Natural killer cell treated with Interleukin-12 subunit alpha and Interleukin-12 subunit beta and Interleukin-15 and Interleukin-18, amount 100 ng/mL, for 72 hours (primary cell): ENCODE results near the gene LOXHD1. TPM values are rescaled to one million over a fixed set of nuclear protein-coding genes. Genes with fewer than 3 reads are reported as not detected.

ENCODE experiments used
- ATAC-seq, 2 donors: fragments of 150-1000 bp; cut with Tn5 transposase in 1 of 2; sonication (Bioruptor Pico), chemical (Tn5 transposase) in 1 of 2; 2 replicates each; pipeline ENCODE4 v1.10.0; 2021
- DNase-seq: peaks from one replicate; pipeline ENCODE4 v3.0.0; 2022; ENCODE audit warnings: low spot score
- H3K27ac Mint-ChIP-seq, 2 donors: 1 replicate in 1 of 2; 2 replicates in 1 of 2; pipeline ENCODE4 v1.8.0; 2022; ENCODE audit warnings: mixed read lengths in 2 of 2, mild to moderate bottlenecking in 1 of 2, moderate library complexity in 1 of 2
- H3K27me3 Mint-ChIP-seq, 2 donors: 1 replicate in 1 of 2; 2 replicates in 1 of 2; pipeline ENCODE4 v1.8.0; 2022; ENCODE audit warnings: mixed read lengths in 2 of 2
- H3K36me3 Mint-ChIP-seq: one replicate; pipeline ENCODE4 v1.8.0; 2022; ENCODE audit warnings: mixed read lengths
- H3K4me1 Mint-ChIP-seq, 2 donors: 1 replicate in 1 of 2; 2 replicates in 1 of 2; pipeline ENCODE4 v1.8.0; 2022; ENCODE audit warnings: low read depth in 2 of 2, mixed read lengths in 2 of 2, mild to moderate bottlenecking in 1 of 2
- H3K4me3 Mint-ChIP-seq: one replicate; pipeline ENCODE4 v1.8.0; 2022; ENCODE audit warnings: mixed read lengths
- H3K9me3 Mint-ChIP-seq: 2 replicates; pipeline ENCODE4 v1.8.0; 2022; ENCODE audit warnings: mixed read lengths
- total RNA-seq, 2 donors: library from RNA; stranded (reverse); gene quantifications; one replicate each; pipeline ENCODE4 v1.2.3, GENCODE V29; 2022

The LOXHD1 gene
- total RNA-seq, 2 donors from 2014 or later = not detected

GRCh38 chr18:46516555-46516954 lies 140.5 kb downstream of the LOXHD1 start:
- no peaks in the 10 kb centered on the region for H3K36me3 Mint-ChIP-seq
- DNase-seq = no peak
- no peaks in the 10 kb centered on the region for H3K4me1 Mint-ChIP-seq
- no peak overlapping the region for H3K4me3 Mint-ChIP-seq
- no peak overlapping the region for H3K27ac Mint-ChIP-seq
- no peak for ATAC-seq
- H3K9me3 Mint-ChIP-seq = peaks cover 5% of the 10 kb centered on the region
- peaks cover 19 to 31% of the 10 kb centered on the region in 2 donors for H3K27me3 Mint-ChIP-seq

DNA sequence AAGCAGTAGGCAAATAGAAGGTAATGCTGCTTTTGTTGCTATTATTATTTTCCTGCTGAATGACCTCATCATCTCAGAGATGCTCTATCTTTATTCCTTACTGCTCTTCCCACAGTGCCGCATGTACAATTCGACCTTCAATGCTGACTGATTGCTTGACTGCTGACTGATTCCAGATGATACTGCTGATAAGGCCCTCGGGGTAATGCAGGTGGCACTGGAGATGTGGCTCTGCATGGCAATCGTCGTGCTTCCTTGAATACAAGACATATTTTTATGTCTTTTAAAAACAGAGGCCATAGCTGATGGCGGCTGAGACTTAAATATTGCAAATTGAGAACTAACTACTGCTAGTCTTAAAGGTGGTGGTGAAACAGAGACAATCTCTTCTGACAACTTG lies 146.6 kb downstream of the LOXHD1 start:
- no peak overlapping the region for H3K4me3 Mint-ChIP-seq
- no peak for DNase-seq

DNA sequence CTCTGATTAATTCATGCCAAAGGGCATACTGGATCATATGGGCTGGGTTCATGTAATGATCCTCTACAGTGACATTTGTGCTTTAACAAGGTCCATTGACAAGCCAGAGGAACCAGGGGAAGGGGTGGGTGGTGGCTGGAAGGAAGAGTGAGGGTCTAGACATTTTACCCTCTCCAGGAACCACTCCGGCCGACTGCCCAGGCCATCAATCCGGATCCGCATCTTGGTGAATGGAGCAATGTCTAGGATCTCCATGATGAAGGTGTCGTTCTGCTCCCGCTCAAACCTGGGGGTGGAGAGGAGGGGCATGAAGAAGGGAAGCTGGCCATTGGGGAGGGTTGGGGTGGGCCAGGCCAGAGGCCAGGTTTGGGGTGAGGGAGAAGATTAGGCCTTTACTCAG lies 147.5 kb downstream of the LOXHD1 start:
- no peak for ATAC-seq
- DNase-seq = no peak
- Mint-ChIP-seq H3K27ac (no peak overlapping the region), H3K36me3 (no peaks in the 10 kb centered on the region), H3K27me3 (peaks cover 14 to 22% of the 10 kb centered on the region in 2 donors), H3K4me3 (no peak overlapping the region), H3K9me3 (peaks cover 5% of the 10 kb centered on the region), H3K4me1 (no peaks in the 10 kb centered on the region)

More for the DNA sequence above, 146.6 kb downstream of the LOXHD1 start:
- peaks cover 5% of the 10 kb centered on the region for H3K9me3 Mint-ChIP-seq
- H3K27me3 Mint-ChIP-seq = peaks cover 14 to 22% of the 10 kb centered on the region in 2 donors
- no peaks in the 10 kb centered on the region for H3K36me3 Mint-ChIP-seq
- H3K4me1 Mint-ChIP-seq = no peaks in the 10 kb centered on the region
- no peak for ATAC-seq
- no peak overlapping the region for H3K27ac Mint-ChIP-seq

DNA sequence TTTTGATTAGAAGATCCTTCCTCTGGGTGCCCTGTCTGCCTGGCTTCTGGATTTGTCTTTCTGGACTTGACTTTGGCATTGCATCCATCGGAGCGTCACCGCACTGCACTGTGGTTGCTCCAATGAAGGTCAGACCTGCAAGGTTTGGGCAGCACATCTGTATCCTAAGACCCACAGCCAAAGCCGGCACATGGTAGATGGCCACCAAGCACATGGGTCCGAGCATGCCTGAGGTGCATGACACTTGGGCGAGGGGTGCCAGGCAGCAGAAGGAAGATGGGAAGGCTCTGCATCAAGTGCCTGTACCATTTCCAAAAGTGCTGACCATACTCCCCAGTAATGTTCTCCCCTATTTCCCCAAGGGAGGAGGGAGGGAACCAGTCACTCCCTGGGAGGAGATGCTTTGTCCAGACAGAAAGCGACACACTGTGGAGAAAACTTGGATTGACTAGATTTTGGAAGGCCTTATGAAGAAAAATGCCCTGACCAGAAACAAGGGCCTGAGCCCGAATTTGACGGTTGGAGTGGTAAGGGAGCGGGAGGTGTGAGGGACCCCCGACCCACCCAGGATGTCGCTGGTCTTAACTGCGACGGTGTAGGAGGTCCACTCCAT lies 149.9 kb downstream of the LOXHD1 start:
- Mint-ChIP-seq H3K27ac (no peak overlapping the region), H3K4me1 (no peaks in the 10 kb centered on the region), H3K36me3 (no peaks in the 10 kb centered on the region), H3K27me3 (peaks cover 11 to 14% of the 10 kb centered on the region in 2 donors), H3K4me3 (no peak overlapping the region), H3K9me3 (no peaks in the 10 kb centered on the region)
- DNase-seq (no peak), ATAC-seq (peak in 1 of 2 donors; percentile 15)

DNA sequence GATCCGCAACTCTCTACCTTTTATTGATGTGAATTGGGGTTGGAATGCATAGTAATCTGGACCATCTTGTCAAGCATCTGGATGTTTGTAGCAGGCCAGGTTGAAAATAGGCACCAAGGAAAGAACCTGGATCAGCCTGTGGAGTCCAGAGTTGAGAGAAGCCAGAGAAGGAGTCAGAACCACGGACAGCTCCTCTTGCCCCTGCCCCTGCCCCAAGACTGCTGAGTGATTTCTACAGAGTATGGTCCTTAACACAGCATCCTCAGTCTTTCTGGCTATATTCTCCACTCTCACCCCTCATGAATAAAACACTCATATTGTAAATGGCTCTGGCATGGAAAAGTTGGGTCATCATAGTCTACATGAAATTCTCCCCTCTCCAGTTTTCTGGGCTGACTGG lies 154.6 kb downstream of the LOXHD1 start:
- Mint-ChIP-seq H3K9me3 (no peaks in the 10 kb centered on the region), H3K36me3 (peaks cover under 1% of the 10 kb centered on the region), H3K4me1 (no peaks in the 10 kb centered on the region), H3K27me3 (peaks cover 14 to 25% of the 10 kb centered on the region in 2 donors), H3K27ac (no peak overlapping the region), H3K4me3 (no peak overlapping the region)
- no peak for DNase-seq
- no peak for ATAC-seq

- no peaks in the 10 kb centered on the region for H3K4me1 Mint-ChIP-seq
- no peak overlapping the region for H3K4me3 Mint-ChIP-seq
- no peak overlapping the region for H3K27ac Mint-ChIP-seq
- no peak for ATAC-seq
- H3K27me3 Mint-ChIP-seq = peaks cover 12 to 28% of the 10 kb centered on the region in 2 donors
- peaks cover 4% of the 10 kb centered on the region for H3K36me3 Mint-ChIP-seq
- no peak for DNase-seq
- peaks cover 4% of the 10 kb centered on the region for H3K9me3 Mint-ChIP-seq
Measured at GRCh38 chr18:46497129-46497528, 159.9 kb downstream of the LOXHD1 start.

DNA sequence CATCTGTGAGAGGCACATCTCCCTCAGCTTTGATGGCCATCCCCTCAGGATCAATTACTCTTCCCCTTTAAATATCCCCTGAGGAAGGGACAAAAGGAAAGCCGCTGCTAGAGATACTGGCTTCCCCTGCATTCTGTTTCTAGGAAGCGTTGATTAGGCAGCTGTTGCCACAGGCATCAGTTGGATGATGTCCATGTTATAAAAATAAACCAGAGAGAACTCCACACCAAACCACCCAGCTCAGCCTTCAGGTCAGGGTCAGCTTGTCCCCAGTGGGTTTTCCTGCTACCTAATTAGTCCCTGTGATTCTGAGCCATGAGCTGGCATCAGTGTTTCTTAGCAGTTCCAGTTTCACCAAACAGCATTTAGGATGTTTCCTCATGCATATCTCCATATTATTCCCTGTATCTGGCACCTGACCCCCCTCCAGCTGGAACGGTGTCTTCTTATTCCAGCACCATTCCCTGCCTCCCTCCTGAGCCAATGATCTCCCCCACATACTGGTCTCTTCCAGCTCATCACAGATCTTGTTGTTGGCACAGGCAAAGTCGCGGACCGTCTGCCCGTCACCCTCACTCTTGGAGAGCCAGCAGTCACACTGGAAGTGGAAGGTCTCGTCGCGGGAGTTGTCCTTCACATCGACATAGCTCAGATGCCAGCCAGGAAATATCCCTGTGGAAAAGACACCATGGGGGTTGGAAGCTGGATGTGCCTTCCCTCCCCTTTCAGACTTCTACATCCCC lies 168.4 kb downstream of the LOXHD1 start:
- H3K4me1 Mint-ChIP-seq = no peaks in the 10 kb centered on the region
- peaks cover 8 to 17% of the 10 kb centered on the region in 2 donors for H3K27me3 Mint-ChIP-seq
- H3K27ac Mint-ChIP-seq = no peak overlapping the region
- no peak overlapping the region for H3K4me3 Mint-ChIP-seq
- no peak for ATAC-seq
- no peaks in the 10 kb centered on the region for H3K36me3 Mint-ChIP-seq
- no peak for DNase-seq
- H3K9me3 Mint-ChIP-seq = no peaks in the 10 kb centered on the region

DNA sequence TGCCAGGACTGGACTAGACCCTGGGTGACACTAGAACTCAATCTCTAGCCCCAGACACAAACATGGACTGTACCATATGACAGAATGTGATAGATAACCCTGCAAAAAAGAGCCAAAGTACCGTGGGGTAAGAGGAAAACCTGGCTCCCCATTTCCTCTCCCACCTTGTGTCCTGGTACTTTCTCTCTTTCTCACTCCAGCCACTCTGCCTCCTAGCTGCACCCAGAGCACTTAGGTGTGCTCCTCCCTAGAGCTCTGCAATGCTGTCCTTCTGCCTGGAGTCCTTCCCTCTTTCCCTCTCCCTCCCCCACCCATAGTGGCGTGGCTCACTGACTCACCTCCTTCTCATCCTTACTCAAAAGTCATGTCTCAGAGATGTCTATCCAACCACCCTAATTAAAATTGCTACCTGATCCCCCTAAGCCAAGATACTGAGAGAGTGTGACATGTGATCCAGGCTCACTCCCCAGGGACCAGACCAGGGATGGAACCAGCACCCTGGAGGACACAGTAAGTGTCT lies 171.3 kb downstream of the LOXHD1 start:
- H3K9me3 Mint-ChIP-seq = no peaks in the 10 kb centered on the region
- no peaks in the 10 kb centered on the region for H3K36me3 Mint-ChIP-seq

GRCh38 chr18:46484971-46485370 lies 172.0 kb downstream of the LOXHD1 start:
- no peak overlapping the region for H3K27ac Mint-ChIP-seq
- no peak overlapping the region for H3K4me3 Mint-ChIP-seq
- H3K4me1 Mint-ChIP-seq = no peaks in the 10 kb centered on the region
- DNase-seq = no peak
- H3K27me3 Mint-ChIP-seq = peaks cover 0 to 17% of the 10 kb centered on the region in 2 donors
- ATAC-seq = no peak
- no peaks in the 10 kb centered on the region for H3K36me3 Mint-ChIP-seq
- H3K9me3 Mint-ChIP-seq = no peaks in the 10 kb centered on the region

More for the DNA sequence above, 171.3 kb downstream of the LOXHD1 start:
- Mint-ChIP-seq H3K4me1 (no peaks in the 10 kb centered on the region), H3K27me3 (peaks cover 0 to 14% of the 10 kb centered on the region in 2 donors), H3K27ac (no peak overlapping the region), H3K4me3 (no peak overlapping the region)
- ATAC-seq = no peak
- DNase-seq = no peak

DNA sequence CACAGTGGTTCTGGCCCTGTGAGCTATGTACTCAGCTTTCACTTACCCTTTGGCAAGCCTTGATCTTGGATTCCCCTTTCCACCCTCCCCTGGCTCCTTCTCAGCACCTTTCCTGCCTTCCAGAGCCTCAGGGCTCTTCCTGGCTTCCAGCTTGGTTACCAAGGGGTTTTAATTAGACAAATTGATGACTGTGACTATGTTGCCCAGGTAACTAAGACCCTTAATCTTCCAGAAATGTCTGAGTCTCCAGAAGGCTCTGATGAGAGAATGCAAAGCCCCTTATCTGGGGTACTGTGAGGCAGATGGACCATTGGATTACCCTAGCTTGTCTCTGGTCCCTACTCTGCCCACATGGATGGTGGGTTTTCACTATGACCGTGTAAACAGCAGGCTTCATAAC lies 174.2 kb downstream of the LOXHD1 start:
- no peak for DNase-seq
- Mint-ChIP-seq H3K27ac (no peak overlapping the region), H3K4me1 (no peaks in the 10 kb centered on the region), H3K4me3 (no peak overlapping the region), H3K36me3 (no peaks in the 10 kb centered on the region), H3K9me3 (no peaks in the 10 kb centered on the region), H3K27me3 (peaks cover 0 to 16% of the 10 kb centered on the region in 2 donors)
- no peak for ATAC-seq

DNA sequence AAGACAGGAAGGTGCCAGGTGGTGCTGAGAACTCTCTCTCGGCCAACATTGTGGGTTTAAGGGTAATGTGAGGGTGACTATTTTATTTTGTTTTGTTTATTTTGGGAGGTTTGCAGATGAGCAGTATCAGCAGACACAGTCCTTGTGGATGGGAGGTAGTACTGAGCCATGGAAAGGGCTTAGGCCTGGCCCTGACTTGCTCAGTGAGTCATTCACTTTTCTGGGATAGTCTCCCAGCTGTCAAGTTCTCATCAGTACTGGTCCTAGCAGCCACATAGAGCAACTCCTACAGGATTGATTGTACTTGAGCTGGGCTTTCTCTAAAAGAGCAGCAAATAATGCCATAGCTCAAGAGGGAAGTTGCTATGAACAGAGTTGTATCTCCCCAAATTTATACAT lies 175.2 kb downstream of the LOXHD1 start:
- no peak for ATAC-seq
- H3K27me3 Mint-ChIP-seq = peaks cover 0 to 16% of the 10 kb centered on the region in 2 donors
- H3K9me3 Mint-ChIP-seq = no peaks in the 10 kb centered on the region
- no peaks in the 10 kb centered on the region for H3K4me1 Mint-ChIP-seq
- H3K27ac Mint-ChIP-seq = no peak overlapping the region
- H3K36me3 Mint-ChIP-seq = no peaks in the 10 kb centered on the region
- no peak overlapping the region for H3K4me3 Mint-ChIP-seq
- no peak for DNase-seq

- peaks cover 0 to 16% of the 10 kb centered on the region in 2 donors for H3K27me3 Mint-ChIP-seq
- no peaks in the 10 kb centered on the region for H3K36me3 Mint-ChIP-seq
- H3K4me1 Mint-ChIP-seq = no peaks in the 10 kb centered on the region
- DNase-seq = no peak
- no peak for ATAC-seq
- H3K27ac Mint-ChIP-seq = no peak overlapping the region
- no peaks in the 10 kb centered on the region for H3K9me3 Mint-ChIP-seq
- H3K4me3 Mint-ChIP-seq = no peak overlapping the region
Measured at GRCh38 chr18:46481048-46481846, 175.8 kb downstream of the LOXHD1 start.

DNA sequence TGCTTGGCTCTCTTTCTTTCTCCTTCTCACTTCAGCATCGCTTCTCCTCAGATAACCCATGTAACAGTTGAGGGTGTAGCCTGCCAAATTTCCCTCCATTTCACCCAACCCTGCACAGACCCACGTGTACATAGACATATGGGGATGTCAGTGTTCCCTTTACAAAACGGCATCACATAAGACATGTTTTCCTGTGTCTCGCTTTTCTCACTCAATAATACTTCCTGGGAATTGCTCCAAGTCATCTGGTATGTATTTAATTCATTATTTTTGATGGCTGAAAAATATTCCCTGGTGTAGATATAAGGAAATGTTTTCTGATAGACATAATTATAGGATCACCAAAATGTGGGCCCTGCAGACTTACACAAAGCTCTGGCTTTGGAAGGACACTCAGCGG lies 176.8 kb downstream of the LOXHD1 start:
- no peak overlapping the region for H3K27ac Mint-ChIP-seq
- no peak for DNase-seq
- no peaks in the 10 kb centered on the region for H3K36me3 Mint-ChIP-seq
- H3K9me3 Mint-ChIP-seq = no peaks in the 10 kb centered on the region
- H3K27me3 Mint-ChIP-seq = peaks cover 0 to 16% of the 10 kb centered on the region in 2 donors
- ATAC-seq = no peak
- peaks cover 0 to 4% of the 10 kb centered on the region in 2 donors for H3K4me1 Mint-ChIP-seq
- no peak overlapping the region for H3K4me3 Mint-ChIP-seq

DNA sequence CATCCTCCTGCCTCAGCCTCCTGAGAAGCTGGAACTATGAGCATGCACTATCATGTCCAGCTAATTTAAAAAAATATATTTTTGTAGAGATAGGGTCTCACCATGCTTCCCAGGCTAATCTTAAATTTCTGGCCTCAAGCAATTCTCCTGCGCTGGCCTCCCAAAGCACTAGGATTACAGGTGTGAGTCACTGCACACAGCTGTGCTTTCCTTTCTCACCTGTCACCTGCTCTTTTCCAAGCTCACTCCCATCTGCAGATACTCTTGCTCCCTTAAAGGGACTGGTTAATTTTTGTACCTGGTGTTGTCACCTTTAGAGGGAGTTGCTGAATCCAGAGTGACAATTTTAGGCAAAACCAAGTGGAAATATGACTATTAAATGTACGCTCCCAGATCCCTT lies 178.2 kb downstream of the LOXHD1 start:
- Mint-ChIP-seq H3K4me3 (no peak overlapping the region), H3K9me3 (no peaks in the 10 kb centered on the region), H3K36me3 (no peaks in the 10 kb centered on the region), H3K27ac (no peak overlapping the region), H3K4me1 (peaks cover 0 to 5% of the 10 kb centered on the region in 2 donors), H3K27me3 (peaks cover 0 to 10% of the 10 kb centered on the region in 2 donors)
- no peak for ATAC-seq
- no peak for DNase-seq
